ENCODE data around the gene ZNF143. TPM values are rescaled to one million over a fixed set of nuclear protein-coding genes. Genes with fewer than 3 reads are reported as not detected.
"Not testable (repeated sequence)": the region's sequence is repeated elsewhere in the genome, so short reads cannot be mapped to it uniquely, and the experiment has no call there.

Gene ZNF143
- total and polyA plus RNA-seq, 10 donors = 12.1 to 42.5 (median 32.9) TPM

GRCh38 chr11:9507277-9507580 lies 46.4 kb downstream of the ZNF143 start:
- H3K9me3 ChIP-seq = no peaks in the 10 kb centered on the region
- H3K4me3 ChIP-seq = no peak overlapping the region
- peaks cover 0 to 95% (median 30%) of the 10 kb centered on the region in 6 donors for H3K36me3 ChIP-seq
- TF ChIP-seq POLR2A (IDR thresholded peaks at IDR 0.05) = no peak
- intact Hi-C loops (cut with DNase I; ENCODE audit: low total_unique reads) = loop anchor here (5.0 to 10.0 kb wide), 2 partner anchors 342 to 490 kb away; no protein-coding TSS in a partner anchor
- H3K27ac ChIP-seq = no peak overlapping the region
- no peak for DNase-seq
- WGBS, 5 donors = 80 to 100% (median 94%) methylated on average over 1 of the region's 1 CpG
- H3K4me1 ChIP-seq = peaks cover 0 to 18% (median 6%) of the 10 kb centered on the region in 6 donors
- H3K27me3 ChIP-seq (replicated peaks in 1 of 7) = no peaks in the 10 kb centered on the region

GRCh38 chr11:9509041-9509440 lies 48.2 kb downstream of the ZNF143 start:
- no peaks in the 10 kb centered on the region for H3K9me3 ChIP-seq
- H3K27me3 ChIP-seq (replicated peaks in 1 of 7) = no peaks in the 10 kb centered on the region
- DNase-seq = no peak
- TF ChIP-seq, protein P1, sequence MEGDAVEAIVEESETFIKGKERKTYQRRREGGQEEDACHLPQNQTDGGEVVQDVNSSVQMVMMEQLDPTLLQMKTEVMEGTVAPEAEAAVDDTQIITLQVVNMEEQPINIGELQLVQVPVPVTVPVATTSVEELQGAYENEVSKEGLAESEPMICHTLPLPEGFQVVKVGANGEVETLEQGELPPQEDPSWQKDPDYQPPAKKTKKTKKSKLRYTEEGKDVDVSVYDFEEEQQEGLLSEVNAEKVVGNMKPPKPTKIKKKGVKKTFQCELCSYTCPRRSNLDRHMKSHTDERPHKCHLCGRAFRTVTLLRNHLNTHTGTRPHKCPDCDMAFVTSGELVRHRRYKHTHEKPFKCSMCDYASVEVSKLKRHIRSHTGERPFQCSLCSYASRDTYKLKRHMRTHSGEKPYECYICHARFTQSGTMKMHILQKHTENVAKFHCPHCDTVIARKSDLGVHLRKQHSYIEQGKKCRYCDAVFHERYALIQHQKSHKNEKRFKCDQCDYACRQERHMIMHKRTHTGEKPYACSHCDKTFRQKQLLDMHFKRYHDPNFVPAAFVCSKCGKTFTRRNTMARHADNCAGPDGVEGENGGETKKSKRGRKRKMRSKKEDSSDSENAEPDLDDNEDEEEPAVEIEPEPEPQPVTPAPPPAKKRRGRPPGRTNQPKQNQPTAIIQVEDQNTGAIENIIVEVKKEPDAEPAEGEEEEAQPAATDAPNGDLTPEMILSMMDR (IDR thresholded peaks at IDR 0.05 in 8 of 11, conservative IDR thresholded peaks at IDR 0.05 in 3 of 11) = no peak
- no peak overlapping the region for H3K27ac ChIP-seq
- WGBS, 5 donors = 95 to 96% (median 96%) methylated on average over 2 of the region's 2 CpGs
- intact Hi-C loops (cut with DNase I; ENCODE audit: low total_unique reads) = loop anchor here (5.0 to 10.0 kb wide), 2 partner anchors 344 to 492 kb away; no protein-coding TSS in a partner anchor
- H3K4me1 ChIP-seq = peaks cover 0 to 18% (median 4%) of the 10 kb centered on the region in 6 donors
- peaks cover 0 to 95% (median 43%) of the 10 kb centered on the region in 6 donors for H3K36me3 ChIP-seq
- no peak overlapping the region for H3K4me3 ChIP-seq

GRCh38 chr11:9512370-9513019 lies 51.7 kb downstream of the ZNF143 start:
- no peak for DNase-seq
- no peak overlapping the region for H3K27ac ChIP-seq
- WGBS, 5 donors = 95 to 98% (median 96%) methylated on average over 5 of the region's 5 CpGs
- no peaks in the 10 kb centered on the region for H3K9me3 ChIP-seq
- H3K4me1 ChIP-seq = peaks cover 0 to 7% (median 4%) of the 10 kb centered on the region in 6 donors
- peaks cover 0 to 100% (median 67%) of the 10 kb centered on the region in 6 donors for H3K36me3 ChIP-seq
- no peak overlapping the region for H3K4me3 ChIP-seq
- intact Hi-C loops (cut with DNase I; ENCODE audit: low total_unique reads) = no loop called here
- no peak for TF ChIP-seq POLR2AphosphoS5 (IDR thresholded peaks at IDR 0.05)
- no peaks in the 10 kb centered on the region for H3K27me3 ChIP-seq (replicated peaks in 1 of 7)

DNA sequence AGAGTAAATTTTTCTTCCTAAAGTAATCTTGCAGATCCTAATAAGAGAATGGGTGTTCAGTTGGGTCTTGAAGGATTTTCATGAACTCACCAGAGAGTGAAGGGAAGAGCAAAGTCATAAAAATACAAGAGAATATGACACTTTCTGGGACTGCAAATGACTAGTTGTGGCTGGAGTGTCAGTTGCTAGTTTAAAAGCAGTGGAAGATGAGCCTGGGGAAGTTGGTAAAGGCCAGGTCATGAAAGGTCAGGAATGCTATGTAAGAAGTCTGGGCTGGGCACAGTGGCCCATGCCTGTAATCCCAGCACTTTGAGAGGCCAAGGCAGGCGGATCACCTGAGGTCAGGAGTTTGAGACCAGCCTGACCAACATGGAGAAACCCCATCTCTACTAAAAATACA lies 53.8 kb downstream of the ZNF143 start:
- H3K27ac ChIP-seq; H3K4me1 ChIP-seq; DNase-seq; intact Hi-C loops (cut with DNase I; ENCODE audit: low total_unique reads); H3K27me3 ChIP-seq (replicated peaks in 1 of 7); H3K9me3 ChIP-seq; H3K4me3 ChIP-seq: not testable (repeated sequence)
- peaks cover 0 to 100% (median 68%) of the 10 kb centered on the region in 6 donors for H3K36me3 ChIP-seq
- WGBS, 5 donors = 83 to 100% (median 95%) methylated on average over 1 of the region's 1 CpG

DNA sequence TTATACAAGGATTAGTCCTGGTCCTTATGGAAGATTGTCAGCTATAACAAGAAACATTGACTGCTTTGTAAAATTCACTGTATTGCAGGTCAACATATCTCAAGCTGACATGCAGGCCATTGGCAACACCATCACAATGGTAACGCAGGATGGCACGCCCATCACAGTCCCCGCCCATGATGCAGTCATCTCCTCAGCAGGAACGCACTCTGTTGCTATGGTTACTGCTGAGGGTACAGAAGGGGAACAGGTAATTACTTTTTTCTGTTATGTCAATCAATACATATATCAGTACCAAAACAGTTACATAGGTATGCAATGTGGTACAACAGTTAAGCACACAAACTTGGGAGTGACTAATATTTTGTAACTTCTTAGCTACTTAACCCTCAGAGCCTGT lies 55.3 kb downstream of the ZNF143 start:
- peaks cover 0 to 100% (median 66%) of the 10 kb centered on the region in 6 donors for H3K36me3 ChIP-seq
- intact Hi-C loops (cut with DNase I; ENCODE audit: low total_unique reads) = no loop called here

More for the DNA sequence above, 55.3 kb downstream of the ZNF143 start:
- Histone ChIP-seq H3K27me3 (replicated peaks in 1 of 7) (no peaks in the 10 kb centered on the region), H3K9me3 (no peaks in the 10 kb centered on the region), H3K4me3 (no peak overlapping the region), H3K4me1 (no peaks in the 10 kb centered on the region), H3K27ac (no peak overlapping the region)
- 86 to 94% (median 91%) methylated on average over 4 of the region's 4 CpGs for WGBS, 5 donors
- TF ChIP-seq POLR2AphosphoS5 (IDR thresholded peaks at IDR 0.05) (no peak), POLR2A (IDR thresholded peaks at IDR 0.05) (no peak)
- TF ChIP-seq, protein P1 (IDR thresholded peaks at IDR 0.05 in 8 of 11, conservative IDR thresholded peaks at IDR 0.05 in 3 of 11) = no peak
- DNase-seq = no peak
